K562 (cell line): ENCODE data around the gene ZNF785. TPM values are rescaled to one million over a fixed set of nuclear protein-coding genes. Genes with fewer than 3 reads are reported as not detected.

Source experiments
- ATAC-seq: fragments of 200-7000 bp; cut with Tn5 transposase; 3 replicates; pipeline ENCODE4 v1.9.1; 2020; ENCODE audit warnings: moderate library complexity
- BruUV-seq: library from RNA; stranded (reverse); fragments of 400-500 nt; replicated peaks from 2 replicates; lab custom pipeline; 2021; lab: Mats Ljungman, UMichigan
- CTCF ChIA-PET: fragments of 300-600 bp; formaldehyde crosslinking; extraction: SDS; loops from one replicate; lab custom pipeline; 2021; ENCODE audit warnings: low intra/inter-chr PET ratio; lab: Yijun Ruan, JAX
- POLR2A ChIA-PET: fragments of 300-600, 350-650 bp; sonication (Branson Sonifier 250); formaldehyde crosslinking; extraction: SDS; loops from one replicate; lab custom pipeline; 2021; ENCODE audit warnings: antibody characterized with exemption, inconsistent platforms; lab: Yijun Ruan, JAX
- DNase-seq, 4 experiments: peaks; one replicate each; pipeline versions ENCODE4 v3.0.0 to v3.0.0-alpha.2; 2011 to 2018; ENCODE audit warnings: low spot score in 3 of 4, mixed read lengths in 3 of 4; ENCODE audit errors: extremely low read depth in 1 of 4
- FAIRE-seq: peaks from 2 replicates; lab custom pipeline; 2011; peaks lifted over from hg19 to GRCh38; lab: Jason Lieb, UNC
- H2AFZ ChIP-seq: 2 replicates; pipeline ENCODE4 v1.6.0; 2011; ENCODE audit warnings: low read depth, low read length, control low read depth, inconsistent platforms
- H3K27ac ChIP-seq: fragments of 200-600 bp; 3 replicates; pipeline ENCODE4 v1.8.0; 2011; ENCODE audit warnings: low read depth, mild to moderate bottlenecking, control low read depth, inconsistent platforms, low read length, moderate library complexity, mixed read lengths; ENCODE audit errors: extremely low read depth
- H3K27me3 ChIP-seq, 2 experiments: fragments of 300-600 bp in 1 of 2; 2 replicates in 1 of 2; 3 replicates in 1 of 2; pipeline versions ENCODE4 v1.6.0 to v1.8.0; 2011; ENCODE audit warnings: inconsistent platforms in 2 of 2, low read length in 2 of 2, mild to moderate bottlenecking in 1 of 2, mixed read lengths in 1 of 2, moderate library complexity in 1 of 2; ENCODE audit not compliant: control insufficient read depth in 2 of 2, insufficient read depth in 2 of 2
- H3K36me3 ChIP-seq: fragments of 300-600 bp; 3 replicates; pipeline ENCODE4 v1.8.0; 2011; ENCODE audit warnings: mild to moderate bottlenecking, low read length, inconsistent platforms; ENCODE audit not compliant: control insufficient read depth, insufficient read depth
- H3K4me1 ChIP-seq, 2 experiments: fragments of 200-600 bp in 1 of 2; replicated peaks in 1 of 2; 2 replicates in 1 of 2; 3 replicates in 1 of 2; pipeline versions ENCODE4 v1.5.1 to v1.8.0; 2011; ENCODE audit warnings: inconsistent platforms in 2 of 2, low read length in 2 of 2, mild to moderate bottlenecking in 1 of 2, mixed read lengths in 1 of 2, moderate library complexity in 1 of 2; ENCODE audit not compliant: control insufficient read depth in 2 of 2, insufficient read depth in 2 of 2
- H3K4me2 ChIP-seq: 2 replicates; pipeline ENCODE4 v1.6.1; 2011; ENCODE audit warnings: low read length, control low read depth, inconsistent platforms, mixed read lengths; ENCODE audit not compliant: insufficient read depth
- H3K4me3 ChIP-seq: fragments of 200-600 bp; sonication (generic), shearing (Covaris generic); 2 replicates; pipeline ENCODE4 v1.5.1; 2016; ENCODE audit warnings: control low read depth, inconsistent platforms
- H3K79me2 ChIP-seq: fragments of 200-600 bp; 3 replicates; pipeline ENCODE4 v1.8.0; 2011; ENCODE audit warnings: low read length, inconsistent platforms; ENCODE audit not compliant: control insufficient read depth, insufficient read depth
- H3K9ac ChIP-seq, 2 experiments: 2 replicates each; pipeline versions ENCODE4 v1.6.0 to v1.6.1; 2011; ENCODE audit warnings: low read depth in 2 of 2, low read length in 2 of 2, control low read depth in 1 of 2, inconsistent platforms in 1 of 2, mild to moderate bottlenecking in 1 of 2, mixed read lengths in 1 of 2; ENCODE audit not compliant: insufficient read depth in 1 of 2
- H3K9me1 ChIP-seq: one replicate; pipeline ENCODE4 v1.6.0; 2011; ENCODE audit warnings: inconsistent platforms, mild to moderate bottlenecking, low read length, moderate library complexity; ENCODE audit not compliant: control insufficient read depth, insufficient read depth
- H3K9me3 ChIP-seq: replicated peaks from 2 replicates; pipeline ENCODE4 v1.5.1; 2011; ENCODE audit warnings: low read depth, low read length, inconsistent platforms; ENCODE audit not compliant: control insufficient read depth, insufficient read depth
- H4K20me1 ChIP-seq: replicated peaks from 2 replicates; pipeline ENCODE4 v1.6.1; 2011; ENCODE audit warnings: low read length, inconsistent platforms, mixed read lengths; ENCODE audit not compliant: control insufficient read depth, insufficient read depth
- KDM1A ChIP-seq, 2 experiments: fragments of 450-650 bp; IDR thresholded peaks; 2 replicates each; pipeline ENCODE4 v1.6.1; 2016; ENCODE audit warnings: mild to moderate bottlenecking in 2 of 2
- NR2C1 ChIP-seq, 2 experiments: fragments of 450-650 bp; IDR thresholded peaks; 2 replicates each; pipeline ENCODE4 v1.6.1; 2017; ENCODE audit warnings: mild to moderate bottlenecking in 2 of 2, antibody characterized with exemption in 1 of 2, inconsistent platforms in 1 of 2, missing compliant biosample characterization in 1 of 2, missing genetic modification characterization in 1 of 2
- SETDB1 ChIP-seq: IDR thresholded peaks from one replicate; pipeline ENCODE4 v1.6.1; 2012; ENCODE audit warnings: low read length, control low read depth, inconsistent platforms
- ZFP1 ChIP-seq: fragments of 450-650 bp; formaldehyde crosslinking; IDR thresholded peaks from 2 replicates; pipeline ENCODE4 v1.4.0; 2020; ENCODE audit warnings: mild to moderate bottlenecking, mixed read lengths
- ZFX ChIP-seq: sonication (generic); formaldehyde crosslinking; IDR thresholded peaks from 2 replicates; pipeline ENCODE4 v1.8.0; 2022; ENCODE audit warnings: mild to moderate bottlenecking, missing genetic modification reagents, moderate library complexity
- WGBS: fragments of 100-300 bp; shearing (Covaris generic); methylation state at CpG from one replicate; pipeline ENCODE4 v1.1.6; 2016; ENCODE audit warnings: low coverage, mixed read lengths; ENCODE audit not compliant: insufficient coverage; ENCODE audit errors: missing lambda C conversion rate; 5-methylcytosine and 5-hydroxymethylcytosine counted together
- in situ Hi-C: fragments of 300-500 bp; cut with MboI; formaldehyde crosslinking; loops from 4 replicates; pipeline ENCODE4 v1.15.0; 2018; ENCODE audit warnings: inconsistent platforms, mixed read lengths
- intact Hi-C: fragments of 100-400 bp; cut with micrococcal nuclease; formaldehyde crosslinking; loops from 2 replicates; pipeline ENCODE4 v1.14.2; 2022
- polyA plus RNA-seq, 8 experiments: library from polyadenylated mRNA; depleted of rRNA in 4 of 8; stranded (reverse) in 5 of 8; unstranded in 3 of 8; fragments of >200 nt; fragmentation: Nextera tagmentation in 2 of 8; fragmentation: Illumina TruSeq in 1 of 8; extraction: Ambion mirVana in 2 of 8; extraction: Trizol in 1 of 8; gene quantifications; 2 replicates each; pipeline versions ENCODE4 v1.2.1 to v1.2.3, GENCODE V29; 2011 to 2014; ENCODE audit warnings: inconsistent platforms in 1 of 8, missing spikeins in 1 of 8
- total RNA-seq, 7 experiments: library from RNA; depleted of rRNA in 6 of 7; stranded (reverse); fragments of >200 nt in 6 of 7; fragmentation: Illumina TruSeq in 2 of 7; extraction: Trizol in 2 of 7; gene quantifications; 2 replicates each; pipeline versions ENCODE4 v1.2.1 to v1.2.3, GENCODE V29; 2011 to 2021; ENCODE audit warnings: low replicate concordance in 1 of 7

Gene ZNF785
- total and polyA plus RNA-seq, 9 of the 15 experiments (the other 6 are each of a cell fraction or from before 2014, with no cell fraction given) = 0.64 to 11.0 (median 6.4) TPM

GRCh38 chr16:30559690-30560089, 25.8 kb downstream of the ZNF785 start:
- no peaks in the 10 kb centered on the region for H3K27me3 ChIP-seq
- TF ChIP-seq ZFP1 (CRISPR knock-in tag) (no peak), ZFX (CRISPR knock-in tag) (peak; percentile 17; the same call in 1 of the 2 replicates), KDM1A (IDR thresholded peaks at IDR 0.05) (peak in 1 of 2 experiments; percentile 43; a peak in 1 of 4 replicates), SETDB1 (no peak), NR2C1 (IDR thresholded peaks at IDR 0.05) (no peak; the same call in 1 of the 2 replicates), NR2C1 (tag; IDR thresholded peaks at IDR 0.05) (peak; percentile 43)
- TF ChIP-seq, all 486 proteins: peak for 3
- Histone ChIP-seq H3K4me3 (no peak overlapping the region), H4K20me1 (no peaks in the 10 kb centered on the region), H3K4me1 (peaks cover 13 to 54% of the 10 kb centered on the region in 2 experiments; a peak in 4 of 5 replicates), H3K9me1 (no peaks in the 10 kb centered on the region), H3K27ac (no peak overlapping the region), H3K79me2 (peaks cover 21% of the 10 kb centered on the region), H3K9ac (no peak overlapping the region; a peak in 2 of 4 replicates), H3K9me3 (no peaks in the 10 kb centered on the region; the same call in 1 of the 2 replicates), H3K36me3 (peaks cover 17% of the 10 kb centered on the region; the same call in 1 of the 3 replicates), H3K4me2 (no peak overlapping the region), H2AFZ (peak overlapping the region; percentile 89; the same call in 1 of the 2 replicates)
- WGBS = 73% methylated on average over 6 of the region's 6 CpGs
- BruUV-seq = no TSS peak
- in situ Hi-C loops = no loop called here
- intact Hi-C loops = no loop called here
- ATAC-seq (no peak), FAIRE-seq (no peak), DNase-seq (no peak)
- POLR2A ChIA-PET = interaction anchor here (0.5 to 2.9 kb wide), 4 partner anchors 11 to 900 kb away, joined by 3 to 27 read pairs (median 3); partner anchors contain the start of gene ZNF688
- CTCF ChIA-PET = no interaction called here
